NCI-H446 (cell line): ENCODE data around the gene TRIM51.
"Not testable (repeated sequence)": the region's sequence is repeated elsewhere in the genome, so short reads cannot be mapped to it uniquely, and the experiment has no call there.

ENCODE experiments used
- DNase-seq, 2 experiments: peaks; one replicate each; lab custom pipeline; 2025; lab: John Stamatoyannopoulos, UW

The TRIM51 gene, protein sequence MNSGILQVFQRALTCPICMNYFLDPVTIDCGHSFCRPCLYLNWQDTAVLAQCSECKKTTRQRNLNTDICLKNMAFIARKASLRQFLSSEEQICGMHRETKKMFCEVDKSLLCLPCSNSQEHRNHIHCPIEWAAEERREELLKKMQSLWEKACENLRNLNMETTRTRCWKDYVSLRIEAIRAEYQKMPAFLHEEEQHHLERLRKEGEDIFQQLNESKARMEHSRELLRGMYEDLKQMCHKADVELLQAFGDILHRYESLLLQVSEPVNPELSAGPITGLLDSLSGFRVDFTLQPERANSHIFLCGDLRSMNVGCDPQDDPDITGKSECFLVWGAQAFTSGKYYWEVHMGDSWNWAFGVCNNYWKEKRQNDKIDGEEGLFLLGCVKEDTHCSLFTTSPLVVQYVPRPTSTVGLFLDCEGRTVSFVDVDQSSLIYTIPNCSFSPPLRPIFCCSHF

GRCh38 chr11:55882997-55883396, at the start of gene TRIM51:
Gene TRIM51 (plus strand): TSS chr11:55883297. CDS start chr11:55885429, 2,132 bp downstream.
- DNase-seq: not testable (repeated sequence)

DNA sequence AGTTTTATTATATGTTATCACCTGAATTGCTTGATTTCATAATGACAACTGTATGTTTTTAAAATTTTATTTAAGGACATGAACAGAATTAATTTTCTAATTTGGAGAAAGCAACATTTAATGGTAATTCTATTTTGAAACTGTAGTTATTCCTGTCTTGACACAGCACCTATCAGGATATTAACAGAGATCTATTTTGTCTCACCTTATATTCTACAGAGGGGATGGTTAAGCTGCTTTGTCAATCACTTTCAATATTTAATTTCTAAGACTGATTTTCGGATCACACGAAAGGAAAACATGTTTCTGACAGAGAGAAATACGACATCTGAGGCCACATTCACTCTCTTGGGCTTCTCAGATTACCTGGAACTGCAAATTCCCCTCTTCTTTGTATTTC, 44.6 kb upstream of the TRIM51 start, which contains the start of gene OR5D16:
TSS of gene OR5D16 (plus strand) at position 301 of the 400 bp plus-strand sequence. CDS start at position 301, 0 bp downstream.
- no peak for DNase-seq

DNA sequence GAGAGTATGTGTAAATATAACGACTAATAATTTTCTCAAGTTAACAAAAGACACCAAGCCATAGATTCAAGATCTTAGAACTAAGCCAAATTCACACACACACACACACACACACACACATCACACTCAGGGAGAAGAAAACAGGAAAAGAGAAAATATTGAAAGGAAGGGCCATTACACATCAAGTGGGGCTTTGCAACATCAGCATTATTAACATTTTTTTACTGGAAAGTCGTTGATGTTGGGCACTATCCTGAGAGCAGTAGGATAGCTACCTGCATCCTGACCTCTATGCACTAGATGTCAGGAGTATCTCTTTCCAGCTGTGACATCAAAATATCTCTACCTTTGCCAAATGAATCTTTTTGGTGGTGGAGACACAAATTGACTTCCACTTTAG, 35.6 kb upstream of the TRIM51 start:
- DNase-seq: no peak

DNA sequence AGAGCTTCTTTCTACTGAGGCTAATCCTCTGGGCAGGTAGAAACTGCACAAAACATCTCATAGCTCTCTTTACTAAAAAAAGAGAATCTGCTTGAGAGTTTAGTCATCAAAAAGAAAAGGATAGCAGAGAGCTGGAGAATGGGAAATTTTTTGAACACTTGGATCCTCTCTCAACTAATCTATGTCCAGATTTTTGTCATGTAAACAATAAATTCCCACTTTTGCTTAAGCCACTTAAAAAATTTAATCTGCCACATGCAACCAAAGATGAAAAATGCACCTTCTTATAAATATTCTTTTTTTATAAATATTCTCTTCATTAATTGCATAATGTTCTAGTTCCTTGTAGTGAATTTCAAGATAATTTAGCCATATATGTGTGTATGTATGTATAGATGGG, 34.1 kb upstream of the TRIM51 start:
- no peak for DNase-seq

DNA sequence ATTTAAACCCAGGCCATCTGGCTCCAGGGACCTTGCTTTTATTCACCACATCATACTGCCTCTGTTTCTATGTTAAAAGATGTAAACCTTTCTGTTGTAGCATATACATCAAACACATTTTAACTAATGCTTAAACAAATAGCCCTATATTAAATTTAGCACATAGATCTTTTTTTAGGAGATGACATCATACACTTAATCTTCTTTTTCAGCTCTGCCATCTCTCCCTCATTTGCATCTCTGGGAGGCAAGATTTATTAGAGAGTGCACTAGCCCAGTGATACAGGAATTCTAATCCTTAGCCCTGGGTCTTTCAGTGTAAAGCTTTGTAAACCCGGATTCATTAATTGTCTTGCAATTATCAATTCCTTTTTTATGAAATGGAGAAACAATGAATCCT, 31.0 kb upstream of the TRIM51 start:
- no peak for DNase-seq

DNA sequence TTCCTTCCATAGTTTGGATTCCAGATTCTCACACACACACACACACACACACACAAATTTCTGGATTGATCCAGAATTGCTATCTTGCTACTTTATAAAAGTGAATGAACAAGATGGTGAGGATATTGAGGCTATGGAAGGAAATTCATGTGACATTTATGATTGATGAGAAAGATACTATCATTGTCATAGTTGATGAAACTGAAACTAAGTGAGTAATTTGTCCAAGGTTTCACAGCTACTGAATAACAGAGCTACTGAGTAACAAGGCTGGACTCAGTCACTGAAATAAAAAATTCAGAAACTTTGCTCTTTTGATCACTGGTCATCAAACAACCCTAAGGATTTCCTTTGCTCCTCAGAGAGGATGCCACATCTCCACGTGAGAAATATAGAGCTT, 28.4 kb upstream of the TRIM51 start:
- no peak for DNase-seq

DNA sequence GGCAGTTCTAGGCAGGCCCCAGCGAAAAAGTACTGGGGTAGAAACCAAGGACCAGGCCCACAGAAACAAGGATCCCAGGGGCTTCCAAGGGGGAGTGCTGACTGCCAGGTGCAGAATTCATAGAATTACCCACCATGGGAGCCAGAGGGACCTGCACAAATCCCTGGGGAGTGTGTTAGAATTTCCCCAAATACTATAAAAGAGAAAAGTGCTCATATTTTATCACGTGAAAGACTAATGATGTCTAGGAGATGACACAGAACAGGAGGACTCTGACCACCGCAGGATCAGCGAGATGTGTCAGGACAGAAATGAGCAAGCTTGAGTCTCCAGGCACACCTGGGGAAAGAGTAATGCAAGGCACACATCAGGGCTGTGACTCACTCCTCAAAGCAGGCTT, 15.7 kb upstream of the TRIM51 start:
- not testable (repeated sequence) for DNase-seq

DNA sequence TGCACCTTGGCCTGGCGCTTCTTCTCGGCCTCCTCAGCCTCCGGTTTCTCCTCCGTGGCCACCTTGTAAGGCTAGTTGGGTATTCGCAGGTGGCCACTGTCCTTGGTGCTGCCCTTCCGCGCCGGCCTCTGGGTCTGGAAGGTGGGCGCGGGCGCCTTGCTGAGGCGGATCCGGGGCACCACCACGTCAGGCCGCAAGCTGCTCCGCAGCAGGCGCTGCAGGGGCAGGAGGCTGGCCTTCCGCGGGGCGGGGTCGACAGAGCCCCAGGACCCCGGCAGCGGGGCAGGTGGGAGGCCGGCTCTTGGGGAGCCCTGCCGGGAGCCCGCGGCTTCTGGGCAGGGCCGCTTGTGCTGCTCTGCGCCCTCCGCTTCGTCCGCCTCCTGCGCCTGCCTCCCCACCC, 10.4 kb upstream of the TRIM51 start:
- not testable (repeated sequence) for DNase-seq

- DNase-seq: peak; percentile 3 to 58
Measured at GRCh38 chr11:55873146-55873545, 10.0 kb upstream of the TRIM51 start.

DNA sequence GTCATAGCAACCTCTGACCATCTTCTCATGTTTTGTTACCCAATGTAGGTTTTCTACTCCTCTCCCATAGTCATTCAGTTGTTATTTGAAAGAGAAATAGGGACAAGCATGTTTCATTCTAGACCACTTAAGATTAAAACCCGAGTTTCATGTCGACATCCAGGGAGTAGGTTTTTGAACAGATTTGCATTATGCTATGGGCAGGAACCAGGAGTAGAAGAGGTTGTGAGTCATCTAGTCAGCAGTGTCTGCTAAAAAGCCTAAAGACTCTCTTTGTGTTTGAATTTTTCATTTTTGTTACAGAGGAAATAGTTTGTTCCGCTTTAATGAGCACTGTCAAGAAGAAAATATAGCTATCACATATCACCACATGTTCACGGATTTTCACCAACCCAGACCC, 1.9 kb downstream of the TRIM51 start:
- not testable (repeated sequence) for DNase-seq

GRCh38 chr11:55885481-55885880, 2.4 kb downstream of the TRIM51 start:
- DNase-seq: not testable (repeated sequence)

DNA sequence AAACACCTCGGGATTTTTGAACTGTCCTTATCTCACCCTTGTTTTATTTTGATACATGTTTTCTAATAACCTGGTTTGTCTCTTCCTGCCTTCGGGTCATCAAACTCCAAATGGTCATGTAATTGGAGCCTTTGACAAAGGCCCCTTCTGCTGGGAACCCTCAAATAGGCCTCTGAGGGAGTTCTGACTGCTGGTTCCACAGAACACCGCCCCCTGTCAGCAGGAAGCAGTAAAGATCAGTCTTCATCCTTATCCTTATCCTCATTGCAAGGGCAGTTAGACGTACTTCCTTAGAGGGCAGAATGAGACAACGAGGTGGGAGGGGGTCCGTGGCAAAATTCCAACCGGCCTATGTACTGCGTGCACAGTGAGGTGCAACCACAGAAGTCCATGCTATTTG, 12.1 kb downstream of the TRIM51 start:
- DNase-seq: no peak

- no peak for DNase-seq
Measured at GRCh38 chr11:55902308-55902707, 19.2 kb downstream of the TRIM51 start.

DNA sequence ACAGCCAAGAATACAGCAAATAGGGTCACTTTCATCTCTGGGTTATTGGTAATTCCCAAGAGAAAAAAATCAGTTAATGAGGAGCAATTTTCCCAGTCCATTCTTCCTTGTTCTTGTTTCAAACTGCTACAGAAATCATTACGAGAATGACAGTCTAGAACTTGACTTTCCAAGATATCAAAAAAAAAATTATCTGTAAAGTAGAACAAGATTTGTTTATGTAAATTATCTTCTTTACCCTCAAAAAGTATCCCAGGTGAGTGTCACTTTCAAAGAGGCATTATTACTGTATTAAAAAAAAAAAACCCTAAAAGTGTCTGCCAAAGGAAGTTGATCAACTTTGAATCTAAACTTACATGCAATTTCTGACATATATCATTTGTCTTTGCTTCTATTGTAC, 31.4 kb downstream of the TRIM51 start, which contains the start of gene OR5W2:
TSS of gene OR5W2 (minus strand) at position 101 of the 400 bp plus-strand sequence. CDS start at position 101, 0 bp downstream.
- DNase-seq: no peak

GRCh38 chr11:55920537-55920936, 37.4 kb downstream of the TRIM51 start:
- no peak for DNase-seq

DNA sequence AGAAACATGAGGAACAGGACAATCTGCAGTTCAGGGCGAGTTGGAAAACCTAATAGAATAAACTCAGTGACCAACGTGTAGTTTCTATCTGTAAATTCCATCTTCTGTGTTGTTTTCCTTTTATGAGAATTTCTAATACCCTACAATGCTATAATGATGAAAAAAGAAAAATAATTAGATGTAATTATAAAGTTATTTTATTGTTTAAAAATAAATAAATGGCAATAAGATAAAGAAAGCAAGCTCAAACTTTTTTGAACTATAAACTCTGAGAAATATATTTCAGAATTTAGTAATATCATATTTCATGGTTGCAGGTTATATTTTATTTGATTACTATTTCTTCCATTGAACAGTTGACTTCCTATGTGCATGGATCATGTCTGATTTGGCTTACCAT, 53.2 kb downstream of the TRIM51 start, which contains the start of gene OR5I1:
TSS of gene OR5I1 (minus strand) at position 101 of the 400 bp plus-strand sequence. CDS start at position 101, 0 bp downstream.
- no peak for DNase-seq
